IMR-90 (cell line): ENCODE measurements around the gene TENT5A.

Experiments
- CTCF ChIP-seq: conservative IDR thresholded peaks from 2 replicates; pipeline ENCODE4 v1.5.1; 2012; ENCODE audit warnings: mild to moderate bottlenecking, low read depth, low read length, improper control_type of control experiment
- POLR2A ChIP-seq: IDR thresholded peaks from 2 replicates; pipeline ENCODE4 v1.6.1; 2012; ENCODE audit warnings: mild to moderate bottlenecking, low read depth, low read length

GRCh38 chr6:81736428-81736827 is 16.1 kb downstream of the TENT5A start:
- TF ChIP-seq POLR2A (no peak), CTCF (no peak)
